ENCODE data around the gene IPMK.

DNA sequence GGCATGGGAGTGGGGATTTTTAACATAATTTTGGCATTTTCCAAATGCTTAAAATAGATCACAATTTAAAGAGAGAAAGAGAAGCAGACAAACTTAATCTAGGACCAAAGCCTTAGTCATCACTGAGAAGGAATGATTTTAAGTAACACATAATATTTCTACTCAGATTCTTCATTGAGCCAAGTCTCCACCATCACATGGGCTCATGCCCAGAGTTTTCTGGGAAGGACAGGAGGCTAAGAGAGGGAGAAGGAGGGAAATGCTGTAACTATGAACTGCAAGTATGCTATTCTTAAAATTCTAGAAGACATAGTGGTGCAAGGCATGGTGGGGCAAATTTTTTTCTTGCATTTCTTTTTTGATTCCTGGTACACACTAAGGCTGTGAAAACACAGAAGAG is 43.3 kb upstream of the IPMK start:
- no peak for TF ChIP-seq POLR2A (IDR thresholded peaks at IDR 0.05; ENCODE audit: low read depth)
- TF ChIP-seq POLR2AphosphoS5 (IDR thresholded peaks at IDR 0.05) = no peak

Data from esophagus muscularis mucosa (tissue), 2 donors.